Osteocyte (in vitro differentiated cells): ENCODE data around the gene TEAD3. TPM values are rescaled to one million over a fixed set of nuclear protein-coding genes. Genes with fewer than 3 reads are reported as not detected.
A peak's percentile ranks its signal among the peaks of the same experiment; 100 is the strongest.

Experiments used
- DNase-seq: peaks from one replicate; pipeline ENCODE4 v3.0.0; 2021; ENCODE audit warnings: mixed read lengths; ENCODE audit not compliant: unreplicated experiment; ENCODE audit errors: extremely low spot score
- H3K27ac Mint-ChIP-seq: one replicate; pipeline ENCODE4 v1.8.0; 2021; ENCODE audit warnings: mild to moderate bottlenecking, mixed read lengths; ENCODE audit not compliant: unreplicated experiment
- H3K27me3 Mint-ChIP-seq: one replicate; pipeline ENCODE4 v1.8.0; 2021; ENCODE audit warnings: mixed read lengths; ENCODE audit not compliant: unreplicated experiment
- H3K36me3 Mint-ChIP-seq: one replicate; pipeline ENCODE4 v1.8.0; 2021; ENCODE audit warnings: mixed read lengths; ENCODE audit not compliant: unreplicated experiment
- H3K4me1 Mint-ChIP-seq: one replicate; pipeline ENCODE4 v1.8.0; 2021; ENCODE audit warnings: mixed read lengths; ENCODE audit not compliant: unreplicated experiment
- H3K4me3 Mint-ChIP-seq: one replicate; pipeline ENCODE4 v1.8.0; 2021; ENCODE audit warnings: mild to moderate bottlenecking, moderate library complexity, mixed read lengths; ENCODE audit not compliant: unreplicated experiment
- H3K9me3 Mint-ChIP-seq: one replicate; pipeline ENCODE4 v1.8.0; 2021; ENCODE audit warnings: mixed read lengths; ENCODE audit not compliant: unreplicated experiment
- CTCF ChIP-seq: fragments of 200-600 bp; sonication (generic); IDR thresholded peaks from 2 replicates; pipeline ENCODE4 v1.5.0; 2021; ENCODE audit warnings: antibody characterized with exemption, mild to moderate bottlenecking, moderate library complexity
- total RNA-seq: library from RNA; stranded (reverse); gene quantifications from 2 replicates; pipeline ENCODE4 v1.2.1, GENCODE V29; 2021

Gene TEAD3
- total RNA-seq, 1 donor from 2014 or later, result 44.8 TPM

- Mint-ChIP-seq H3K9me3 (no peaks in the 10 kb centered on the region), H3K4me3 (no peak overlapping the region)
These were observed 25.0 kb downstream of the TEAD3 start for GRCh38 chr6:35471836-35472345.

GRCh38 chr6:35470663-35471120 lies 26.2 kb downstream of the TEAD3 start:
- no peak for DNase-seq
- peaks cover 22% of the 10 kb centered on the region for H3K36me3 Mint-ChIP-seq
- TF ChIP-seq CTCF, result no peak
- peak overlapping the region; percentile 98 for H3K4me3 Mint-ChIP-seq
- H3K4me1 Mint-ChIP-seq, result peaks cover 39% of the 10 kb centered on the region
- H3K27ac Mint-ChIP-seq, result peak overlapping the region; percentile 98
- no peaks in the 10 kb centered on the region for H3K9me3 Mint-ChIP-seq
- no peaks in the 10 kb centered on the region for H3K27me3 Mint-ChIP-seq

More at GRCh38 chr6:35471836-35472345, 25.0 kb downstream of the TEAD3 start:
- no peak for TF ChIP-seq CTCF
- no peak for DNase-seq
- Mint-ChIP-seq H3K4me1 (peaks cover 39% of the 10 kb centered on the region), H3K27me3 (no peaks in the 10 kb centered on the region), H3K27ac (peak overlapping the region; percentile 63), H3K36me3 (peaks cover 22% of the 10 kb centered on the region)

- Mint-ChIP-seq H3K27ac (peak overlapping the region; percentile 98), H3K27me3 (no peaks in the 10 kb centered on the region), H3K4me1 (peaks cover 39% of the 10 kb centered on the region), H3K9me3 (no peaks in the 10 kb centered on the region), H3K36me3 (peaks cover 22% of the 10 kb centered on the region), H3K4me3 (peak overlapping the region; percentile 98)
- DNase-seq, result no peak
- no peak for TF ChIP-seq CTCF
These were observed 26.9 kb downstream of the TEAD3 start for GRCh38 chr6:35469751-35470662.

GRCh38 chr6:35468980-35469750 lies 27.7 kb downstream of the TEAD3 start:
- H3K27me3 Mint-ChIP-seq, result no peaks in the 10 kb centered on the region
- H3K9me3 Mint-ChIP-seq, result no peaks in the 10 kb centered on the region
- H3K4me1 Mint-ChIP-seq, result peaks cover 39% of the 10 kb centered on the region
- H3K27ac Mint-ChIP-seq, result peak overlapping the region; percentile 98
- peaks cover 20% of the 10 kb centered on the region for H3K36me3 Mint-ChIP-seq
- peak overlapping the region; percentile 98 for H3K4me3 Mint-ChIP-seq
- TF ChIP-seq CTCF, result no peak
- no peak for DNase-seq
